Activated CD4-positive, alpha-beta T cell treated with anti-CD3 and anti-CD28 coated beads, Interleukin-2, Interleukin-4, amounts not matched to agents 100 ng/mL and 50 ng/mL, durations not matched to agents 16 hours and 8 hours (primary cell): ENCODE data around the gene KDM8.

Experiments used
- DNase-seq: peaks from one replicate; pipeline ENCODE4 v3.0.0-alpha.2; 2020; ENCODE audit warnings: low spot score

The KDM8 gene

DNA sequence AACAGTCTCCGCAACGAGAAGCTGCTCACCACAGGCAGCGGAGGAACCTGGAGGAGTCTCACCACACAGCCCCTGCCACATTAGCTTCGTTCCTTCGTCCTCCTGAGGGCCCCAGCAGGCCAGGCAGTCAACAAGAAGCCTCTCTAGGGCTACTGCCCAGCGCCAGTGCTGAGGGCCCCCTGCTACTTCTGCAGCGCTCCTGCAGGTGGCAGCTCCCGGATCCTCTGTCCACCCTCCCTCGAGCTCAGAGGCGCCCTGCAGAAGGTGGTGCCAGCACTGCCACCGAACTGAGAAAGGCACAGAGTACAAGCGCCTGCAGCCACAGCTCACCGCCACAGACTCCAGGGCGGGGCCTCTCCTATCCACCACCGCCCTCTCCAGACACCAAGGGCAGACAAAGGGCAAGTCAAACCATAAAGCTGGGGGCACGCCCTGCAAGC, 27.3 kb downstream of the KDM8 start:
- DNase-seq: peak; percentile 70

DNA sequence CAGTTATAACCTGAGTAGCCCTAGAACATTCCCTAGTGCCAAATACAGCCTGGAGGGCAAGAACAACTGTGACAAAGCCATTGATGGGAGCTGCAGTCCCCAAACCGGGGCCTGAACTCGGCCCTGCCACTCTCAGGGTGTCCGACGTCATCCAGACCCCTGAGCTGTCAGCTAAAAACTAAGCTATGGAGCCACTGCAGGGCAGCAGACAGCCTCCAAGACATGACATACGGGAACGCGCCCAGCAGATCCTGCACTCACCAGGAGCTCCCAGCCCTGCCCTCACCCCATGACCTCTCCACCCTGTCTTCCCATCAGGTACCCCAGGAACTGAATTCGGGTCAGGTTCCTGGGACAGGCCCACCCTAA, 28.4 kb downstream of the KDM8 start:
- no peak for DNase-seq

DNA sequence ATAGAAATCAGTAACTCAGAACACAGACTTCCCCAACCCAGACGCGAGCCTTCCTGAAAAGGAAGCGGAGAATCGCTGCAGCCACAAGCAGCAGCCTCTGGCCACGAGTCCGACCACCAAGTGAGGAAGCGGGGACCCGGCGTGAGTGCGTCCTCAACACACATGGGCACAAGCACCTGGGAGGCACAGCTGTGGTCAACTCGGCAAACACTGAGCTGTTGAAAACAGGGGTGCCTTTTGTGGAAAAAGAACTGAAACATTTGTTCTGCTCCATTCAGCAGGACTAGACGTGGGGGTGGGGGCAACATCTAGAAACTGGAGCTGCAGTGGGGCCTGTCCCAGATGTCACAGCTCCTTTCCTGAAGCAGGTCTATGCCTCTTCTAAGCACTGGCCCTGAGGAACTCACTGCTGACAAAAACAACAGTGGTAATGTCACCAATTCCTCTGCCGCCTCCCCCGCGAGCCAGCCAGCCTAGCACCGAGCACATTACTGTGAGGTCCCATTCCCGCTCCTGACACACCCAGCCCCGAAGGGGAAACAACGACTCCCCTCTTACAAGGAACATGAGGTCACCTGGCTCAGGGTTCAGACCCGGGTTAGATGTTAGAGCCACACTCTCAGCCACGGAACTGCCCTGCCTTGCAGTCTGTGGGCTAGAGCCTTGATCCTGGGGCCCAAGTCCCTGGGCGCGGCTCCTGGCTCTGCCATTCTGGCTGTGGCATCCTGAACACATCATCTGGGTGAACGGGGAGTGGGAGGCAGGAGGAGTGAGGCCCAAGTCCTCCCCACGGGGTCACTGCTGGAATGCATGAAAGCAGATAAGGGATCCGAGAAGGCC, 29.0 kb downstream of the KDM8 start:
- no peak for DNase-seq

GRCh38 chr16:27232901-27233625, 29.7 kb downstream of the KDM8 start:
- no peak for DNase-seq

DNA sequence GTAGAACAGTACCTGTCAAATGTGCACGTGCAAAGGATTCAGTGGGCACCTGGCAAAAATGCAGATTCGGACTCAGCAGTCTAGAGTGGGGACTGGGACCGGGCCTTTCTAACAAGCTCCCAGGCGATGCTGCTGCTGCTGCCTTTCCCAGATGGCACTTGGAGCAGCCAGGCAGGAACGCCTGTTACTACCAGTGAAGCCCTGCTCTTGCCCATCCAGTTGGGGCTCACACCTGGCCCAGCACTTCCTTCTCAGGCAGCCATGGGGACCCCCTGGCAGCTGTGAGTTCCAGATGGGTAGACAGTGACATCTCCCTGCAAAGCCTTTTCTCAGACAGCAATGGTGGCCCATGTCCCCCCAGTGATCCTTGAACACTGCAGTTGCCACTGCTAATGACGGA, 30.4 kb downstream of the KDM8 start:
- DNase-seq: no peak

- DNase-seq: no peak
These were observed 30.8 kb downstream of the KDM8 start for GRCh38 chr16:27234171-27234570.

GRCh38 chr16:27234603-27235002, 31.3 kb downstream of the KDM8 start:
- no peak for DNase-seq

DNA sequence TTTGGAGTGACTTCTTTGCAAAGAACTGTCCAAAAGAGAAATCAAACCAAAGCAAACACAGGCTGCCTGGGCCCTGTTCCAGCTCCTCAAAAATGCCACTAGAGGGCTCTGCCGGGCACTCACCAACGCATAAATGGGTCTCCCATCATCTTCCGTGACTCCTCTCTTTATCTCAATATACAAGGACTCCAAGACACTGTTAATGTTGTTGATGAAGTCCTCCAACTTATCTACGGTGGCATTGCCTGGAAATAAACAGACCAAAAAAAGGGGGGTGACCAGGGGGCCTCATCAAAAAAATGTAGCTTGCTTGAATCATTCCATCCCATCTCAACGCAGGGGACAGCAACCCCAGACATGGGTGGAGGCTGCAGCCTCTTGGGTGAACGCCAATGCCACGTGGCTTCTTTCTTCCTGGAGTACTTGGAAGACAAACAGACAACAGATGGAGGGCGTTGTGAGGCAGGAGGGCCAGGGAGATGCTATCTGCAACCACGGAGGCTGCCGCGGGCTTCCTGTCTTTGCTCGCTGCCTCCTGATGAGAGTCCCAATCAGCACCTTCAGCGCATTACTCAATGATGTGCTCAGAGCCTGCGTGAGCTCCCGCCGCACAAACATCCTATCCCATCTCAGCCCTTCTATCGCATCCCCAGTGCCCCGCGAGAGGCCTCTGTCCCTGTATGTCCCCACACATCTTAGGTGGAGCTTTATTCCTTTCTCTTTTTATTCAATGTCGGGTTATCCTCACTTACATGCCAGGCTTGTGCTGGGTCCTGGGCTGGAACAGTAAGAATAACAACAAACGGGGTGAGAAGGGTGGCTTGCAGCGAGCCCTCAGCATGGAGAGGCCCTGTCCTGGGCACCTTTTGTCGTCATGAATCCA, 32.0 kb downstream of the KDM8 start:
- peak; percentile 91 for DNase-seq

GRCh38 chr16:27235938-27236245, 32.6 kb downstream of the KDM8 start:
- no peak for DNase-seq

DNA sequence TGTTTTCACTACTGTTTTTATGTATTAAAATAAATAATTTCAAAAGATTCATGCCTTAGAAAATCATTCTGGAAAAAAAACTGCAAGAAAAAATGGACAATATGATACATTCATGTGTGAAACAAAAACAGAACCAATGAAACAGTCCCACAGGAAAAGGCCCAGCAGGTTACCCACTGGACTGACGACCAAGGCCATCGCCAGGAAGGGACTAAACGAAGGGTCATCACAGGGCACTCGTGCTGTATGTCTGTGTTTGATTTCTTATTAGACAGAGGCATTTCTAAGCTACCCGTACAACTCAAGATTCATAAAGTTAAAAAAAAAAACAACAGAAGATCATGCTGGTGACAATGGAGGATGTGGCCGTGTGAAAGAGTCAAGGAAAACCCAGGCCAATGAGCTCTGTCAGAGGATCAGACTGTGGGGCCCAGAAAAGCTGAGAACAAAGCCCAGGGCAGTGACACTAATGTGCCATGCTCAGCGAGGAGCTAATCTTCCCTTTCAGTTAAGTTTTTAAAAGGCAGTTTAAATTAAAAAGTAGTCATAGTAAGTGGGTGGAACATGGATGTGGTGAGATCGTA, 33.4 kb downstream of the KDM8 start:
- no peak for DNase-seq

DNA sequence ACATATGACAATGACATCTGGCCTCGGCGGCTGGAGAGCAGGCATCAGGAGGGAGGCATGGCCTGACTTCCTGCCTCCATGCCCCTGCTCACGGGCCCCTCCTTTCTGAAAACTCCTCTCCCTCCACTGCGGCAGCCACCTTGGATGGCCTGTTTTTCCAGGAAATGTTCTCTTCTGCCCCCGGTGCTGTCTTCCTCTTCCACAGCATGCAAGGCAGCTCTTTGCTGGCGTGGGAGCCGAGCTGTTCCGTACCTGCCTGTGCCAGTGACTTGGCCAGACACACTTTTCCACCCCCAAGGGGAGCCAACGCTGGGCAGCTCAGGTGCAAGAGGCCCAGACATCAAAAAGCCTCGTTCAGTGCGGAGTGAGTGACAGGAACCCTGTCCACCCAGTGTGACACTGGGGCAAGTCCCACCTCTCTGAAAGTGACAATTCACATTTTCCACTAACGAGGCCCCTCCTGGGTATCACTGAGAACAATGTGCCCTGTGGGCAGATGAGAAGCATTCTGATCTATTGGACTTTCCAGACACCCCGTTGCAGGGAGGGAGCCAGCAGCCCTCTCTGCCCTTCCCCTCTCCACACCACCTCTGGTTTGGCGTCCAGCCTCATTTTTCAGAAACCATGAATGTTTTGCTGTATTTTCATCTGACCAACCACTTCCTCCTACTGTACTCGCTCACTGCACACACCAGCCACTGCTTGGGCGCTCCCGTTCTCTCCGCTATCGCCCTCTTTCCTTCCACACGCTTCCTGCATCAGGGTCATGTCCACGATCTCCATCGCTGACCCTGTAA, 34.1 kb downstream of the KDM8 start:
- peak; percentile 83 for DNase-seq

DNA sequence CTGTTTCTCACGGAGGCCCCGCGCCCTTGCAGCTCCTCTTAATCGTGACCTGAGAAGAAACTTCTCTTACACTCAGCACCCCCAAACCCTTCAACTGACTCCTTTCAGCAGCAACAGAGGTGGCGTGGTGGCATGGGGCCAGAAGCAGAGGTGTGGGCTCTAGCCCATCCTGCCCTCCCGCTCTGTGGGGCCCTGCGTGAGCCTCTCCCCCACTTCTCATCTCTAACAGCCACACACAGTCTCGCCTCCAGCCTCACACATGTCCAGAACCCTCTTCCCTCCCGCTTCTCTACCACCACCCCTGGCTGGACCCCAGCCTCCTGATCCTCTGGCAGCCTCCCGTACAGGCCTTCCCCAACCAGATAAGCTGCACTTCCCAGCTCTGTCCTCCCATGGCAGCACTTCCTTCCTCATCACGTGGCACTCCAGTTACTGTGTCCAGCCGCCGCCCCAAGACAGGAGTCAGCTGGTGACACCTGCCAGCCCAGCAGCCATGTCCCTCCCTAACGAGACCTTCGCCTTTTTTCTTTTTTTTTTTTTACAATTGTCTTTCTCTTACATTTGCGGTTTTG, 34.8 kb downstream of the KDM8 start:
- DNase-seq: no peak

GRCh38 chr16:27238591-27238990, 35.3 kb downstream of the KDM8 start:
- no peak for DNase-seq

GRCh38 chr16:27239026-27239425, 35.7 kb downstream of the KDM8 start:
- DNase-seq: no peak

GRCh38 chr16:27239906-27240655, 36.8 kb downstream of the KDM8 start:
- DNase-seq: no peak

DNA sequence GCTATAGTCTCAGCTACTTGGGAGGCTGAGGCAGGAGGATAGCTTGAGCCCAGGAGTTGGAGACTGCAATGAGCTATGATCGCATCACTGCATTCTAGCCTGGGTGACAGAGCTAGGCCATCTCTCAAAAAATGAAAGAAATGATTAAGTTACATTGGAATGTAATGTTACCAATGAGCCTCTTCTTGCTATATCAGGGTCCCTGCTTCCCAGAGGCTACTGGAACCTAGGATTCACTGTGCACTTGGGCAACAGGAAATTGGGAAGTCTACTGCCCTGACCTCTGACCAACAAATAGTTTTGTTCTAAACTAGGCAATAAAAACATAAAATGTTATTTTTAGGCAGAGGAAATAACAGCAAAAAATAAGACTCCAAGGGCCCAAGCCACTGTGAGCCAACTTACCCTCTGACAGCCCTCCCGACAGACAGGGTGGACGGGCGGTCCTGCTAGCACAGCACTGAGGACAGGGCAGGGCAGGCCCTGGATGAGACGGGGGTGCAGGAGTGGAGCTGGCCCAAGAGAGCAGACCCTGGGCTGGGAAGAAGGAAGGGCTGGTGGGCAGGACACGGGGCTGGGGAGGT, 37.7 kb downstream of the KDM8 start:
- no peak for DNase-seq

DNA sequence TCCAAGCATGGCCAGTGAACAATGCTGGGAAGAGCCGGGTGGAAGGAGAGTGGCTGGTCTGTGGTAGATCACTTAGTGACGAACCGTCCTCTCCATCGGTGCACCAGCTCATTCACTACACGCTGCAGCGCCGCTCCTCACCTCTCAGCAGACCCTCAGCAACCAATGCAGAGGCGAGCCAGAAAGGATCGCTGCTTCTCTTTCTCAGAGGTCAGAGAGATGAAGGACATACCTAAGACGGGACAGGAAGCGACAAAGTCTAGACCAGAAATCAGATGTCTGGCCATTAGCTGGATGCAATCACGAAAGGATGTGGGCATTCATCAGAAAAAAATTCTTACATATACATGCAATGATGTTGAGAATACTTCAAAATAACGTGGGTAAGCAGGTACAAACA, 38.3 kb downstream of the KDM8 start:
- no peak for DNase-seq

DNA sequence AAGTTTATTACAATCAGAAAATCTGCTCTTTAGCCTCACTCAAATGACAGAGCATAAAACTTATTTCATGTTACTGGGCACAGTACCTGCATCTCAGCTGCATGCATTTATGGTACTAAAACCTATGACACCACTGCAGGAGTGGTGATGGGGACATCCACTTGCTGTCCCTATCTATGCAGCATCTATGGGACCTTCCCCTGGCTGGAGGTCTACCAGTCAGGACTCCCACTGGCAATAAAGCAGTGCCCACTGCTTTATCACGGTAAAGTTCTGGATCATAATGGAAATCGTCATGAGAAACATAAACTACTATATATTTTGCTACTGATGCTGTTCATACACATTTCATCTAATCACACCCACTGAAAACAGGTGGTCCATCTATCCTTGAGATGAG, 39.1 kb downstream of the KDM8 start:
- no peak for DNase-seq

DNA sequence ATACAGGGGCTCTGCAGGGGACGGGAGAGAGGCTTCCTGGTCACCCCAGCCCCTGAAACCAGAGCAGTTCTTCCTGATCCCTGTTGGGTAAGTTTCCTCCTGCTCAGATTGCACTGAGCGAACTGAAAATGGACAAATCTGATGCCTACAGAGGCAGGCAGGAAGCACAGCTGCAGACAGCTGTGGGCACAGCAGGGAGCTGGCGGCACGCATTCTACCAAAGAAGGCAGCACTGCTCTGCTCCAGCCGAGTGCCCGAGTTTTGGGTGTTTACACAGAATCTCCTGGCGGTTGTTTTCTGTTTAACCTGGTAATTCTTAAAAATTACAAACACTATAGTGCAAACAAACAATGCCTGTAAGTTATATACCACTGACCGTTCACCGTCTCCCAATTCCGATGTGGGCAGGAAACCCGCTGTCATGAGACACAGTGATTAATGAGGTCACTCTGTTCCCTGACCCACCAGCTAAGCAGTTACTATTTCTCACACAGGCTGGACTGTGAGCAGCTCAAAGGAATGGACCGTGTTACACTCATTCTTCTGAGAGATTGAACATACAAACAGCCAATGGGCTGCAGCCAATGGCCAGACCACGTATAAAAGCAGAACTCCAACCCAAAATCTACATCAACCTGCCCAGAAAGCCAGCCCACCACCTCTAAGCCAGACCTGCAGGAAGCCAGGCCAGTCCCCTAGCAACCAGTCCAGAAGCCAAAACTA, 39.7 kb downstream of the KDM8 start:
- DNase-seq: no peak
